ENCODE results near the gene KLF7. TPM values are rescaled to one million over a fixed set of nuclear protein-coding genes. Genes with fewer than 3 reads are reported as not detected.
A peak's percentile ranks its signal among the peaks of the same experiment; 100 is the strongest.

KLF7 gene
- polyA plus RNA-seq, 2 of the 4 experiments (the other 2 are of a cell fraction): 17.8 to 29.8 TPM

DNA sequence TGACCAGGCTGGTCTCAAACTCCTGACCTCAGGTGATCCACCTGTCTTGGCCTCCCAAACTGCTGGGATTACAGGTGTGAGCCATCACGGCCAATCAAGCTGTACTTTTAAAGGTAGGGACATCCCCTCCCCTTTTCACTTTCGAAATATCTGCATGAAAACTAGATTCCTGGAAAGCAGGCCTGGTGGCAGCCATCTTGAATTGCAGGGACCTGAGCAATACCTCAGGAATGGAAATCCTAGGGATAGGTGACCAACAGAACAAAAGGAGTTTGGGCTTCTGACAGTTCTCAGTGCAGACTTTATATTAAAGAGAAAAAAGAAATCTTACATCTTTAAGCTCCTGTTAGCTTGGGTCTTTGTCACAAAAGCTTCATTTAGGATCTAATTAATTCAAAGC lies 62.6 kb downstream of the KLF7 start:
- peak in 1 of 2 experiments; percentile 26; a peak in 1 of 6 replicates for ATAC-seq
- WGBS (ENCODE audit: missing lambda C conversion rate): 93% methylated on average over 2 of the region's 2 CpGs
- CTCF ChIA-PET: interaction anchor here (1.5 to 1.8 kb wide), 4 partner anchors 14 to 299 kb away, joined by 3 to 6 read pairs (median 3); partner anchors contain the start of gene KLF7

DNA sequence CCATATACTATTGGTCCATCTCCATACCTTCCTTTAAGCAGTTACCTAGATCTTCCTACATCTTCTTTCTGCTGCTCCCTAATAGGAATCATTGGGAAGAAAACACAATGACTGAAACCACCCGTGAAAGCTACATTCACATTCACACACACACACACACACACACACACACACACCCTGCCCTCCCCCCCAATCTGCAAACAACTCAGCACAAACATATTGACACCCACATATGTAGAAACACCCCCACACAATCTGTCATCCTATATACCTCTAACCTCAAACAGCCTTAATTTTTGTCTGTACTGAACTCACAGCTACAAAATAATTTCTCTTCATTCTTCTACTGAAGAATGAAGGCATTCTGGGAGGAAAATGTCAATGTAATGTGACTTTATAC lies 63.8 kb downstream of the KLF7 start:
- Histone ChIP-seq H3K9me3 (no peaks in the 10 kb centered on the region), H3K4me3 (no peak overlapping the region), H3K4me2 (no peak overlapping the region), H3K4me1 (0 out of 3 replicates have a peak, but pooled peaks cover 3% of the 10 kb centered on the region), H3K27ac (no peak overlapping the region)
- no peak for FAIRE-seq
- CTCF ChIA-PET: interaction anchor here (1.0 to 1.7 kb wide), 2 partner anchors 14 to 64 kb away, joined by 3 read pairs; partner anchors contain the start of gene KLF7
- no peak for ATAC-seq
- POLR2A ChIA-PET: no interaction called here
- 74% methylated on average over 1 of the region's 1 CpG for WGBS (ENCODE audit: missing lambda C conversion rate)
- TF ChIP-seq HOXB5 (CRISPR knock-in tag; IDR thresholded peaks at IDR 0.05) (no peak), MAZ (IDR thresholded peaks at IDR 0.05; ENCODE audit: borderline replicate concordance, low read depth, low read length) (no peak), JUN (IDR thresholded peaks at IDR 0.05) (no peak), BHLHE40 (IDR thresholded peaks at IDR 0.05; ENCODE audit: low read depth, low read length) (no peak), RAD21 (conservative IDR thresholded peaks at IDR 0.05 in 1 of 2, IDR thresholded peaks at IDR 0.05 in 1 of 2) (no peak), ESRRA (IDR thresholded peaks at IDR 0.05; ENCODE audit: borderline replicate concordance, low read length) (no peak), SREBF2 (IDR thresholded peaks at IDR 0.05) (no peak), EP300 (IDR thresholded peaks at IDR 0.05) (no peak), RNF2 (IDR thresholded peaks at IDR 0.05; ENCODE audit: borderline replicate concordance, low read depth) (no peak), HOXB13 (CRISPR knock-in tag; IDR thresholded peaks at IDR 0.05; ENCODE audit: low read depth) (no peak), ZFP36 (IDR thresholded peaks at IDR 0.05; ENCODE audit: borderline replicate concordance, partially characterized antibody) (no peak), TP53 (CRISPR knock-in tag; IDR thresholded peaks at IDR 0.05) (no peak), HOXA7 (CRISPR knock-in tag; IDR thresholded peaks at IDR 0.05) (no peak), JUNB (IDR thresholded peaks at IDR 0.05) (no peak), KDM5A (IDR thresholded peaks at IDR 0.05) (no peak)
- TF ChIP-seq, protein P1, sequence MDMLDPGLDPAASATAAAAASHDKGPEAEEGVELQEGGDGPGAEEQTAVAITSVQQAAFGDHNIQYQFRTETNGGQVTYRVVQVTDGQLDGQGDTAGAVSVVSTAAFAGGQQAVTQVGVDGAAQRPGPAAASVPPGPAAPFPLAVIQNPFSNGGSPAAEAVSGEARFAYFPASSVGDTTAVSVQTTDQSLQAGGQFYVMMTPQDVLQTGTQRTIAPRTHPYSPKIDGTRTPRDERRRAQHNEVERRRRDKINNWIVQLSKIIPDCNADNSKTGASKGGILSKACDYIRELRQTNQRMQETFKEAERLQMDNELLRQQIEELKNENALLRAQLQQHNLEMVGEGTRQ (IDR thresholded peaks at IDR 0.05): no peak
- TF ChIP-seq, protein P2, sequence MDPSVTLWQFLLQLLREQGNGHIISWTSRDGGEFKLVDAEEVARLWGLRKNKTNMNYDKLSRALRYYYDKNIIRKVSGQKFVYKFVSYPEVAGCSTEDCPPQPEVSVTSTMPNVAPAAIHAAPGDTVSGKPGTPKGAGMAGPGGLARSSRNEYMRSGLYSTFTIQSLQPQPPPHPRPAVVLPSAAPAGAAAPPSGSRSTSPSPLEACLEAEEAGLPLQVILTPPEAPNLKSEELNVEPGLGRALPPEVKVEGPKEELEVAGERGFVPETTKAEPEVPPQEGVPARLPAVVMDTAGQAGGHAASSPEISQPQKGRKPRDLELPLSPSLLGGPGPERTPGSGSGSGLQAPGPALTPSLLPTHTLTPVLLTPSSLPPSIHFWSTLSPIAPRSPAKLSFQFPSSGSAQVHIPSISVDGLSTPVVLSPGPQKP (IDR thresholded peaks at IDR 0.05; ENCODE audit: low read depth, low read length): no peak
- TF ChIP-seq, protein P3, sequence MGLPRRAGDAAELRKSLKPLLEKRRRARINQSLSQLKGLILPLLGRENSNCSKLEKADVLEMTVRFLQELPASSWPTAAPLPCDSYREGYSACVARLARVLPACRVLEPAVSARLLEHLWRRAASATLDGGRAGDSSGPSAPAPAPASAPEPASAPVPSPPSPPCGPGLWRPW (IDR thresholded peaks at IDR 0.05): no peak
- TF ChIP-seq, protein P4, sequence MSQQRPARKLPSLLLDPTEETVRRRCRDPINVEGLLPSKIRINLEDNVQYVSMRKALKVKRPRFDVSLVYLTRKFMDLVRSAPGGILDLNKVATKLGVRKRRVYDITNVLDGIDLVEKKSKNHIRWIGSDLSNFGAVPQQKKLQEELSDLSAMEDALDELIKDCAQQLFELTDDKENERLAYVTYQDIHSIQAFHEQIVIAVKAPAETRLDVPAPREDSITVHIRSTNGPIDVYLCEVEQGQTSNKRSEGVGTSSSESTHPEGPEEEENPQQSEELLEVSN (IDR thresholded peaks at IDR 0.05; ENCODE audit: borderline replicate concordance, low read depth): no peak
- TF ChIP-seq, protein P5, sequence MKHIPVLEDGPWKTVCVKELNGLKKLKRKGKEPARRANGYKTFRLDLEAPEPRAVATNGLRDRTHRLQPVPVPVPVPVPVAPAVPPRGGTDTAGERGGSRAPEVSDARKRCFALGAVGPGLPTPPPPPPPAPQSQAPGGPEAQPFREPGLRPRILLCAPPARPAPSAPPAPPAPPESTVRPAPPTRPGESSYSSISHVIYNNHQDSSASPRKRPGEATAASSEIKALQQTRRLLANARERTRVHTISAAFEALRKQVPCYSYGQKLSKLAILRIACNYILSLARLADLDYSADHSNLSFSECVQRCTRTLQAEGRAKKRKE (CRISPR knock-in tag; IDR thresholded peaks at IDR 0.05; ENCODE audit: low read depth): no peak
- no peak for DNase-seq (ENCODE audit: low read depth in 1 of 2, low spot score in 1 of 2)

More for the DNA sequence above, 62.6 kb downstream of the KLF7 start:
- H3K4me3 ChIP-seq: no peak overlapping the region
- DNase-seq (ENCODE audit: low read depth in 1 of 2, low spot score in 1 of 2) (no peak), FAIRE-seq (no peak)
- no peaks in the 10 kb centered on the region for H3K9me3 ChIP-seq
- TF ChIP-seq EP300 (IDR thresholded peaks at IDR 0.05) (no peak), GATA3 (IDR thresholded peaks at IDR 0.05; ENCODE audit: borderline replicate concordance) (no peak)
- no peak overlapping the region for H3K4me2 ChIP-seq
- H3K4me1 ChIP-seq: no peaks in the 10 kb centered on the region
- POLR2A ChIA-PET: no interaction called here
- H3K27ac ChIP-seq: no peak overlapping the region

Data from A549 (cell line).